Measurements from ENCODE around the gene ARHGEF38. TPM values are rescaled to one million over a fixed set of nuclear protein-coding genes. Genes with fewer than 3 reads are reported as not detected.

The ARHGEF38 gene
- polyA plus RNA-seq, 1 of the 3 experiments (the other 2 are of a cell fraction): 0.02 TPM

- ChIA-PET POLR2A (no interaction called here), CTCF (interaction anchor here (1.2 kb wide), 1 partner anchor 142 kb away, joined by 3 read pairs; no protein-coding TSS in a partner anchor)
- Histone ChIP-seq H3K9me3 (no peaks in the 10 kb centered on the region), H3K36me3 (replicated peaks in 1 of 2; ENCODE audit: control insufficient read depth in 1 of 2, insufficient read depth in 2 of 2, low read length in 1 of 2) (no peaks in the 10 kb centered on the region), H3K4me2 (no peak overlapping the region), H3K4me3 (ENCODE audit: low read depth in 2 of 2, low read length in 1 of 2) (no peak overlapping the region), H3K27ac (ENCODE audit: low read depth in 2 of 2, low read length in 1 of 2) (no peak overlapping the region), H3K79me2 (ENCODE audit: insufficient read depth) (no peaks in the 10 kb centered on the region), H3K9me2 (0 out of 2 replicates have a peak, but pooled peaks cover 3% of the 10 kb centered on the region), H4K20me1 (ENCODE audit: insufficient read depth) (no peaks in the 10 kb centered on the region), H3K4me1 (ENCODE audit: control insufficient read depth in 1 of 2, insufficient read depth in 2 of 2, low read depth in 1 of 2, low read length in 1 of 2) (no peaks in the 10 kb centered on the region), H3F3A (replicated peaks; ENCODE audit: insufficient read depth) (no peaks in the 10 kb centered on the region), H3K9ac (no peak overlapping the region), H2AFZ (ENCODE audit: low read depth) (0 out of 2 replicates have a peak overlapping the region, but pooled peaks have one; percentile 22), H3K27me3 (ENCODE audit: insufficient read depth) (no peaks in the 10 kb centered on the region)
- DNase-seq: no peak
- WGBS (ENCODE audit: low lambda C conversion rate): 96% methylated on average over 2 of the region's 2 CpGs
- TF ChIP-seq POLR2AphosphoS5 (IDR thresholded peaks at IDR 0.05; ENCODE audit: low read depth, low read length): no peak
- TF ChIP-seq TCF12 (IDR thresholded peaks at IDR 0.05): no peak
- TF ChIP-seq YY1 (IDR thresholded peaks at IDR 0.05; ENCODE audit: low read depth): no peak
- TF ChIP-seq FOXM1 (IDR thresholded peaks at IDR 0.05; ENCODE audit: low read depth): no peak
- TF ChIP-seq SIN3A (IDR thresholded peaks at IDR 0.05; ENCODE audit: borderline replicate concordance, low read depth, low read length): no peak
- TF ChIP-seq CHD2 (IDR thresholded peaks at IDR 0.05; ENCODE audit: low read length, partially characterized antibody): no peak
- TF ChIP-seq, protein P1, sequence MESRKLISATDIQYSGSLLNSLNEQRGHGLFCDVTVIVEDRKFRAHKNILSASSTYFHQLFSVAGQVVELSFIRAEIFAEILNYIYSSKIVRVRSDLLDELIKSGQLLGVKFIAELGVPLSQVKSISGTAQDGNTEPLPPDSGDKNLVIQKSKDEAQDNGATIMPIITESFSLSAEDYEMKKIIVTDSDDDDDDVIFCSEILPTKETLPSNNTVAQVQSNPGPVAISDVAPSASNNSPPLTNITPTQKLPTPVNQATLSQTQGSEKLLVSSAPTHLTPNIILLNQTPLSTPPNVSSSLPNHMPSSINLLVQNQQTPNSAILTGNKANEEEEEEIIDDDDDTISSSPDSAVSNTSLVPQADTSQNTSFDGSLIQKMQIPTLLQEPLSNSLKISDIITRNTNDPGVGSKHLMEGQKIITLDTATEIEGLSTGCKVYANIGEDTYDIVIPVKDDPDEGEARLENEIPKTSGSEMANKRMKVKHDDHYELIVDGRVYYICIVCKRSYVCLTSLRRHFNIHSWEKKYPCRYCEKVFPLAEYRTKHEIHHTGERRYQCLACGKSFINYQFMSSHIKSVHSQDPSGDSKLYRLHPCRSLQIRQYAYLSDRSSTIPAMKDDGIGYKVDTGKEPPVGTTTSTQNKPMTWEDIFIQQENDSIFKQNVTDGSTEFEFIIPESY (IDR thresholded peaks at IDR 0.05; ENCODE audit: borderline replicate concordance, low read depth): no peak
- TF ChIP-seq, protein P2, sequence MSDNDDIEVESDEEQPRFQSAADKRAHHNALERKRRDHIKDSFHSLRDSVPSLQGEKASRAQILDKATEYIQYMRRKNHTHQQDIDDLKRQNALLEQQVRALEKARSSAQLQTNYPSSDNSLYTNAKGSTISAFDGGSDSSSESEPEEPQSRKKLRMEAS (IDR thresholded peaks at IDR 0.05; ENCODE audit: low read depth): no peak
- no peak for TF ChIP-seq CTCF (IDR thresholded peaks at IDR 0.05)
- no peak for TF ChIP-seq USF1 (IDR thresholded peaks at IDR 0.05; ENCODE audit: borderline replicate concordance, low read depth)
- TF ChIP-seq, protein P3, sequence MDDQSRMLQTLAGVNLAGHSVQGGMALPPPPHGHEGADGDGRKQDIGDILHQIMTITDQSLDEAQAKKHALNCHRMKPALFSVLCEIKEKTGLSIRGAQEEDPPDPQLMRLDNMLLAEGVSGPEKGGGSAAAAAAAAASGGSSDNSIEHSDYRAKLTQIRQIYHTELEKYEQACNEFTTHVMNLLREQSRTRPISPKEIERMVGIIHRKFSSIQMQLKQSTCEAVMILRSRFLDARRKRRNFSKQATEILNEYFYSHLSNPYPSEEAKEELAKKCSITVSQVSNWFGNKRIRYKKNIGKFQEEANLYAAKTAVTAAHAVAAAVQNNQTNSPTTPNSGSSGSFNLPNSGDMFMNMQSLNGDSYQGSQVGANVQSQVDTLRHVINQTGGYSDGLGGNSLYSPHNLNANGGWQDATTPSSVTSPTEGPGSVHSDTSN (IDR thresholded peaks at IDR 0.05): no peak
- TF ChIP-seq FOXJ3 (CRISPR knock-in tag; IDR thresholded peaks at IDR 0.05): no peak
- TF ChIP-seq, protein P4, sequence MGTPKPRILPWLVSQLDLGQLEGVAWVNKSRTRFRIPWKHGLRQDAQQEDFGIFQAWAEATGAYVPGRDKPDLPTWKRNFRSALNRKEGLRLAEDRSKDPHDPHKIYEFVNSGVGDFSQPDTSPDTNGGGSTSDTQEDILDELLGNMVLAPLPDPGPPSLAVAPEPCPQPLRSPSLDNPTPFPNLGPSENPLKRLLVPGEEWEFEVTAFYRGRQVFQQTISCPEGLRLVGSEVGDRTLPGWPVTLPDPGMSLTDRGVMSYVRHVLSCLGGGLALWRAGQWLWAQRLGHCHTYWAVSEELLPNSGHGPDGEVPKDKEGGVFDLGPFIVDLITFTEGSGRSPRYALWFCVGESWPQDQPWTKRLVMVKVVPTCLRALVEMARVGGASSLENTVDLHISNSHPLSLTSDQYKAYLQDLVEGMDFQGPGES (IDR thresholded peaks at IDR 0.05; ENCODE audit: low read depth, low read length): no peak
- no peak for TF ChIP-seq EP300 (IDR thresholded peaks at IDR 0.05; ENCODE audit: borderline replicate concordance in 1 of 2, low read depth in 1 of 2, low read length in 1 of 2)
- no peak for TF ChIP-seq RFX5 (IDR thresholded peaks at IDR 0.05; ENCODE audit: low read length)
- TF ChIP-seq NRF1 (IDR thresholded peaks at IDR 0.05; ENCODE audit: low read depth, low read length): no peak
- no peak for TF ChIP-seq JUND (IDR thresholded peaks at IDR 0.05)
- TF ChIP-seq MEF2A (IDR thresholded peaks at IDR 0.05; ENCODE audit: borderline replicate concordance, low read depth): no peak
- no peak for TF ChIP-seq SMC3 (IDR thresholded peaks at IDR 0.05; ENCODE audit: low read depth, low read length)
- no peak for TF ChIP-seq GABPA (IDR thresholded peaks at IDR 0.05; ENCODE audit: low read depth)
Observed at GRCh38 chr4:105662935-105663675, 110.7 kb downstream of the ARHGEF38 start.
